ENCODE results near the gene CD300C. TPM values are rescaled to one million over a fixed set of nuclear protein-coding genes. Genes with fewer than 3 reads are reported as not detected.

CD300C gene
- total and polyA plus RNA-seq, 2 donors (not counting 1 experiment from before 2014, with no cell fraction given) = 0.72 to 0.74 TPM

GRCh38 chr17:74526681-74527080, 19.2 kb downstream of the CD300C start:
- no peak overlapping the region for H3K4me2 ChIP-seq (replicated peaks; ENCODE audit: low read depth, low read length, poor library complexity, severe bottlenecking)
- no peak overlapping the region for H3K9ac ChIP-seq (ENCODE audit: low read length)
- intact Hi-C loops (cut with micrococcal nuclease) = no loop called here
- ChIA-PET POLR2A (no interaction called here), CTCF (interaction anchor here (0.9 to 1.6 kb wide), 4 partner anchors 69 to 159 kb away, joined by 3 to 4 read pairs (median 4); no protein-coding TSS in a partner anchor)
- H3K79me2 ChIP-seq (ENCODE audit: control insufficient read depth, insufficient read depth, low read length) = no peaks in the 10 kb centered on the region
- no peak for TF ChIP-seq EZH2 (IDR thresholded peaks at IDR 0.05; ENCODE audit: borderline replicate concordance, insufficient read depth, low read depth, low read length, poor library complexity, severe bottlenecking)
- TF ChIP-seq CTCF (IDR thresholded peaks at IDR 0.05) = no peak
- H3K9me3 ChIP-seq (ENCODE audit: control extremely low read depth in 1 of 3, control insufficient read depth in 2 of 3, insufficient read depth in 1 of 3, low read length in 2 of 3) = peaks cover 0 to 5% (median 0%) of the 10 kb centered on the region in 3 donors
- no peak overlapping the region for H3K27ac ChIP-seq (ENCODE audit: low read length in 2 of 2)
- H3K4me1 ChIP-seq (ENCODE audit: control insufficient read depth in 2 of 2, insufficient read depth in 2 of 2, low read length in 2 of 2) = peaks cover 22 to 30% of the 10 kb centered on the region in 2 donors
- H3K4me3 ChIP-seq (ENCODE audit: control extremely low read depth in 1 of 5, extremely low read depth in 1 of 5, insufficient read depth in 1 of 5, low read depth in 2 of 5, low read length in 4 of 5) = no peak overlapping the region
- Mint-ChIP-seq H3K9me3 (ENCODE audit: insufficient read depth) (no peaks in the 10 kb centered on the region), H3K4me1 (peaks cover 19% of the 10 kb centered on the region), H3K27me3 (peaks cover 13% of the 10 kb centered on the region), H3K27ac (no peak overlapping the region), H3K4me3 (no peak overlapping the region)
- H4K20me1 ChIP-seq (ENCODE audit: control insufficient read depth, insufficient read depth, low read length, poor library complexity, severe bottlenecking) = no peaks in the 10 kb centered on the region
- no peak overlapping the region for H2AFZ ChIP-seq (ENCODE audit: insufficient read depth, low read depth, low read length, poor library complexity, severe bottlenecking)
- H3K36me3 ChIP-seq (replicated peaks in 1 of 2; ENCODE audit: control extremely low read depth in 1 of 2, control insufficient read depth in 1 of 2, extremely low read depth in 1 of 2, insufficient read depth in 2 of 2, low read length in 1 of 2) = no peaks in the 10 kb centered on the region
- no peak for DNase-seq
- no peak for ATAC-seq (ENCODE audit: low read depth)
- peaks cover 0 to 3% (median 0%) of the 10 kb centered on the region in 4 experiments for H3K27me3 ChIP-seq (replicated peaks in 1 of 4; ENCODE audit: control extremely low read depth in 1 of 4, control insufficient read depth in 3 of 4, insufficient read depth in 4 of 4, low read length in 3 of 4)
- WGBS (ENCODE audit: insufficient coverage) = 92% methylated on average over 2 of the region's 3 CpGs

GRCh38 chr17:74525781-74526288, 20.1 kb downstream of the CD300C start:
- Mint-ChIP-seq H3K27me3 (peaks cover 15% of the 10 kb centered on the region), H3K4me1 (peaks cover 20% of the 10 kb centered on the region), H3K27ac (no peak overlapping the region), H3K4me3 (no peak overlapping the region), H3K9me3 (ENCODE audit: insufficient read depth) (no peaks in the 10 kb centered on the region)
- no peak overlapping the region for H2AFZ ChIP-seq (ENCODE audit: insufficient read depth, low read depth, low read length, poor library complexity, severe bottlenecking)
- no peak overlapping the region for H3K4me2 ChIP-seq (replicated peaks; ENCODE audit: low read depth, low read length, poor library complexity, severe bottlenecking)
- H3K4me3 ChIP-seq (ENCODE audit: control extremely low read depth in 1 of 5, extremely low read depth in 1 of 5, insufficient read depth in 1 of 5, low read depth in 2 of 5, low read length in 4 of 5) = no peak overlapping the region
- H3K36me3 ChIP-seq (replicated peaks in 1 of 2; ENCODE audit: control extremely low read depth in 1 of 2, control insufficient read depth in 1 of 2, extremely low read depth in 1 of 2, insufficient read depth in 2 of 2, low read length in 1 of 2) = no peaks in the 10 kb centered on the region
- no peaks in the 10 kb centered on the region for H3K79me2 ChIP-seq (ENCODE audit: control insufficient read depth, insufficient read depth, low read length)
- H4K20me1 ChIP-seq (ENCODE audit: control insufficient read depth, insufficient read depth, low read length, poor library complexity, severe bottlenecking) = no peaks in the 10 kb centered on the region
- ATAC-seq (ENCODE audit: low read depth) = no peak
- H3K9me3 ChIP-seq (ENCODE audit: control extremely low read depth in 1 of 3, control insufficient read depth in 2 of 3, insufficient read depth in 1 of 3, low read length in 2 of 3) = peaks cover 0 to 5% (median 0%) of the 10 kb centered on the region in 3 donors
- H3K4me1 ChIP-seq (ENCODE audit: control insufficient read depth in 2 of 2, insufficient read depth in 2 of 2, low read length in 2 of 2) = peaks cover 19 to 30% of the 10 kb centered on the region in 2 donors
- no peak overlapping the region for H3K27ac ChIP-seq (ENCODE audit: low read length in 2 of 2)
- POLR2A ChIA-PET = interaction anchor here (0.6 kb wide), 1 partner anchor 28 kb away, joined by 5 read pairs; no protein-coding TSS in a partner anchor
- DNase-seq = no peak
- H3K9ac ChIP-seq (ENCODE audit: low read length) = no peak overlapping the region
- TF ChIP-seq EZH2 (IDR thresholded peaks at IDR 0.05; ENCODE audit: borderline replicate concordance, insufficient read depth, low read depth, low read length, poor library complexity, severe bottlenecking) = no peak
- TF ChIP-seq CTCF (IDR thresholded peaks at IDR 0.05) = no peak
- WGBS (ENCODE audit: insufficient coverage) = 97% methylated on average over 14 of the region's 14 CpGs
- CTCF ChIA-PET = interaction anchor here (1.4 to 1.6 kb wide), 2 partner anchors 68 to 147 kb away, joined by 3 to 4 read pairs; no protein-coding TSS in a partner anchor
- intact Hi-C loops (cut with micrococcal nuclease) = no loop called here
- H3K27me3 ChIP-seq (replicated peaks in 1 of 4; ENCODE audit: control extremely low read depth in 1 of 4, control insufficient read depth in 3 of 4, insufficient read depth in 4 of 4, low read length in 3 of 4) = peaks cover 0 to 3% (median 0%) of the 10 kb centered on the region in 4 experiments

Data from B cell (primary cell).